HCT116 (cell line): ENCODE results near the gene PACS2. TPM values are rescaled to one million over a fixed set of nuclear protein-coding genes. Genes with fewer than 3 reads are reported as not detected.

Source experiments
- ATAC-seq: fragments of 200-7000 bp; cut with Tn5 transposase; 2 replicates; pipeline ENCODE4 v1.9.1; 2020; ENCODE audit warnings: mild to moderate bottlenecking, moderate library complexity
- BruUV-seq: library from RNA; stranded (reverse); fragments of 400-500 nt; replicated peaks from 2 replicates; lab custom pipeline; 2021; lab: Mats Ljungman, UMichigan
- CTCF ChIA-PET: fragments of 300-600 bp; sonication (Branson Sonifier 250); formaldehyde crosslinking; loops from one replicate; lab custom pipeline; 2021; ENCODE audit warnings: antibody characterized with exemption; lab: Charles Lee
- POLR2A ChIA-PET: fragments of 300-600, 350-600 bp; sonication (Branson Sonifier 250); formaldehyde crosslinking; loops from one replicate; lab custom pipeline; 2021; ENCODE audit warnings: antibody characterized with exemption; lab: Charles Lee
- RAD21 ChIA-PET, 2 experiments: fragments of 300-600 bp; sonication (Branson Sonifier 250); formaldehyde crosslinking; loops; one replicate each; lab custom pipeline; 2023; ENCODE audit warnings: low total read pairs in 2 of 2; ENCODE audit not compliant: uncharacterized antibody in 2 of 2, unreplicated experiment in 2 of 2, low non-redundant PET in 1 of 2; lab: Charles Lee
- DNase-seq: peaks from one replicate; pipeline ENCODE4 v3.0.0-alpha.2; 2010; ENCODE audit warnings: low read depth, low spot score
- H2AFZ ChIP-seq: fragments of 200-600 bp; shearing (Covaris generic), sonication (generic); 2 replicates; pipeline ENCODE4 v1.6.1; 2017; ENCODE audit warnings: low read depth, mixed run types, mixed read lengths, antibody characterized with exemption, low read length; ENCODE audit not compliant: poor library complexity, severe bottlenecking
- H3K27ac ChIP-seq: 2 replicates; pipeline ENCODE4 v1.5.1; 2012; ENCODE audit warnings: low read depth, low read length
- H3K27me3 ChIP-seq: fragments of 200-600 bp; sonication (generic); 2 replicates; pipeline ENCODE4 v1.6.1; 2016; ENCODE audit warnings: mixed run types, low read length, mixed read lengths; ENCODE audit not compliant: insufficient read depth
- H3K36me3 ChIP-seq, 2 experiments: fragments of 200-500 bp in 1 of 2; fragments of 200-600 bp in 1 of 2; sonication (Bioruptor generic) in 1 of 2; sonication (generic) in 1 of 2; 2 replicates each; pipeline versions ENCODE4 v1.5.1 to v1.6.1; 2014 to 2016; ENCODE audit warnings: low read length in 2 of 2, inconsistent platforms in 1 of 2, mixed read lengths in 1 of 2, mixed run types in 1 of 2; ENCODE audit not compliant: insufficient read depth in 2 of 2, control insufficient read depth in 1 of 2
- H3K4me1 ChIP-seq, 2 experiments: fragments of 200-600 bp in 1 of 2; sonication (generic) in 1 of 2; 2 replicates each; pipeline versions ENCODE4 v1.5.1 to v1.6.1; 2012 to 2017; ENCODE audit warnings: low read length in 2 of 2, inconsistent platforms in 1 of 2, mild to moderate bottlenecking in 1 of 2, mixed read lengths in 1 of 2, mixed run types in 1 of 2, moderate library complexity in 1 of 2; ENCODE audit not compliant: insufficient read depth in 2 of 2, control insufficient read depth in 1 of 2
- H3K4me2 ChIP-seq: fragments of 200-600 bp; sonication (generic); 2 replicates; pipeline ENCODE4 v1.6.1; 2017; ENCODE audit warnings: mixed run types, low read length, mixed read lengths
- H3K4me3 ChIP-seq, 2 experiments: fragments of 200-600 bp in 1 of 2; sonication (generic) in 1 of 2; replicated peaks in 1 of 2; 2 replicates each; pipeline ENCODE4 v1.5.1; 2011 to 2016; ENCODE audit warnings: low read length in 2 of 2, control low read depth in 1 of 2, low read depth in 1 of 2, mild to moderate bottlenecking in 1 of 2, mixed read lengths in 1 of 2, mixed run types in 1 of 2
- H3K79me2 ChIP-seq: fragments of 200-600 bp; sonication (generic); 2 replicates; pipeline ENCODE4 v1.6.1; 2017; ENCODE audit warnings: mild to moderate bottlenecking, mixed run types, low read length, moderate library complexity, mixed read lengths; ENCODE audit not compliant: insufficient read depth
- H3K9ac ChIP-seq: fragments of 200-600 bp; sonication (generic); 2 replicates; pipeline ENCODE4 v1.6.1; 2016; ENCODE audit warnings: low read length, mixed read lengths
- H3K9me2 ChIP-seq: fragments of 200-600 bp; sonication (generic), shearing (Covaris generic); 2 replicates; pipeline ENCODE4 v1.6.1; 2017; ENCODE audit warnings: mixed run types, mild to moderate bottlenecking, moderate library complexity; ENCODE audit not compliant: insufficient read depth
- H3K9me3 ChIP-seq, 2 experiments: fragments of 200-500 bp in 1 of 2; fragments of 200-600 bp in 1 of 2; sonication (Bioruptor generic) in 1 of 2; sonication (generic) in 1 of 2; 2 replicates each; pipeline ENCODE4 v1.6.1; 2014 to 2017; ENCODE audit warnings: low read length in 2 of 2, mixed read lengths in 2 of 2, inconsistent platforms in 1 of 2, low read depth in 1 of 2, mild to moderate bottlenecking in 1 of 2, mixed run types in 1 of 2, moderate library complexity in 1 of 2; ENCODE audit not compliant: control insufficient read depth in 1 of 2, insufficient read depth in 1 of 2
- H4K20me1 ChIP-seq: fragments of 200-600 bp; sonication (generic), shearing (Covaris generic); 2 replicates; pipeline ENCODE4 v1.6.1; 2017; ENCODE audit warnings: mixed run types, mild to moderate bottlenecking, moderate library complexity; ENCODE audit not compliant: insufficient read depth
- CBX3 ChIP-seq: IDR thresholded peaks from 2 replicates; pipeline ENCODE4 v1.6.1; 2012; ENCODE audit warnings: low read depth
- EGR1 ChIP-seq: IDR thresholded peaks from 2 replicates; pipeline ENCODE4 v1.6.1; 2012; ENCODE audit warnings: low read depth
- FOSL1 ChIP-seq: IDR thresholded peaks from 2 replicates; pipeline ENCODE4 v1.6.1; 2012; ENCODE audit warnings: low read depth
- JUND ChIP-seq: IDR thresholded peaks from 2 replicates; pipeline ENCODE4 v1.6.1; 2012
- MAX ChIP-seq: IDR thresholded peaks from 2 replicates; pipeline ENCODE4 v1.6.1; 2012
- POLR2AphosphoS5 ChIP-seq: IDR thresholded peaks from 2 replicates; pipeline ENCODE4 v1.6.1; 2011; ENCODE audit warnings: mild to moderate bottlenecking, low read depth, low read length, moderate library complexity
- REST ChIP-seq: IDR thresholded peaks from 2 replicates; pipeline ENCODE4 v1.6.1; 2012; ENCODE audit warnings: low read depth
- intact Hi-C: fragments of 100-400 bp; cut with micrococcal nuclease; formaldehyde crosslinking; loops from 2 replicates; pipeline ENCODE4 v1.10.0; 2022
- total RNA-seq: library from RNA; stranded (reverse); gene quantifications from one replicate; pipeline ENCODE4 v1.2.1, GENCODE V29; 2021; ENCODE audit not compliant: unreplicated experiment
- TF ChIP-seq, protein P1 (sequence below): IDR thresholded peaks from 2 replicates; pipeline ENCODE4 v1.6.1; 2012

Gene PACS2
- total RNA-seq, 1 experiment from 2014 or later = 75.5 TPM

- ChIA-PET RAD21 (no interaction called here), CTCF (interaction anchor here (1.1 kb wide), 1 partner anchor 50 kb away, joined by 9 read pairs; no protein-coding TSS in a partner anchor), POLR2A (no interaction called here)
- Histone ChIP-seq H2AFZ (no peak overlapping the region), H4K20me1 (peaks cover 21% of the 10 kb centered on the region), H3K4me1 (peaks cover 20 to 38% of the 10 kb centered on the region in 2 experiments), H3K36me3 (peaks cover 2% of the 10 kb centered on the region in 2 experiments), H3K4me2 (peak overlapping the region; percentile 61), H3K9me3 (no peaks in the 10 kb centered on the region), H3K27ac (peak overlapping the region; percentile 36; the same call in 1 of the 2 replicates), H3K9ac (peak overlapping the region; percentile 20; the same call in 1 of the 2 replicates), H3K27me3 (no peaks in the 10 kb centered on the region), H3K9me2 (no peaks in the 10 kb centered on the region), H3K4me3 (0 out of 4 replicates have a peak overlapping the region, but pooled peaks of 1 of the 2 experiments have one; percentile 13), H3K79me2 (peaks cover 93% of the 10 kb centered on the region)
- intact Hi-C loops = no loop called here
- no TSS peak for BruUV-seq
- ATAC-seq = peak; percentile 53
- DNase-seq = peak; percentile 21
- TF ChIP-seq FOSL1 = peak; percentile 54
- TF ChIP-seq JUND = peak; percentile 61
- TF ChIP-seq POLR2AphosphoS5 = 0 out of 2 replicates have a peak, but pooled peaks have one; percentile 5
- TF ChIP-seq REST = no peak
- TF ChIP-seq CBX3 = no peak
- TF ChIP-seq EGR1 = no peak
- TF ChIP-seq, protein P1, sequence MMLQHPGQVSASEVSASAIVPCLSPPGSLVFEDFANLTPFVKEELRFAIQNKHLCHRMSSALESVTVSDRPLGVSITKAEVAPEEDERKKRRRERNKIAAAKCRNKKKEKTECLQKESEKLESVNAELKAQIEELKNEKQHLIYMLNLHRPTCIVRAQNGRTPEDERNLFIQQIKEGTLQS = no peak
- no peak for TF ChIP-seq MAX
Observed at GRCh38 chr14:105430565-105430964, 116.0 kb downstream of the PACS2 start.
